Measurements from ENCODE around the gene EIF3I. TPM values are rescaled to one million over a fixed set of nuclear protein-coding genes. Genes with fewer than 3 reads are reported as not detected.
A peak's percentile ranks its signal among the peaks of the same experiment; 100 is the strongest.

EIF3I gene
- total and polyA plus RNA-seq, 2 experiments from 2014 or later, result 228 to 274 TPM

GRCh38 chr1:32172621-32173245 lies 49.5 kb upstream of the EIF3I start (continued):
- TF ChIP-seq, protein P1, sequence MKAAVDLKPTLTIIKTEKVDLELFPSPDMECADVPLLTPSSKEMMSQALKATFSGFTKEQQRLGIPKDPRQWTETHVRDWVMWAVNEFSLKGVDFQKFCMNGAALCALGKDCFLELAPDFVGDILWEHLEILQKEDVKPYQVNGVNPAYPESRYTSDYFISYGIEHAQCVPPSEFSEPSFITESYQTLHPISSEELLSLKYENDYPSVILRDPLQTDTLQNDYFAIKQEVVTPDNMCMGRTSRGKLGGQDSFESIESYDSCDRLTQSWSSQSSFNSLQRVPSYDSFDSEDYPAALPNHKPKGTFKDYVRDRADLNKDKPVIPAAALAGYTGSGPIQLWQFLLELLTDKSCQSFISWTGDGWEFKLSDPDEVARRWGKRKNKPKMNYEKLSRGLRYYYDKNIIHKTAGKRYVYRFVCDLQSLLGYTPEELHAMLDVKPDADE (IDR thresholded peaks at IDR 0.05), result no peak
- TF ChIP-seq ZNF114 (CRISPR knock-in tag; IDR thresholded peaks at IDR 0.05) (no peak), EZH2phosphoT487 (IDR thresholded peaks at IDR 0.05; ENCODE audit: unreplicated experiment) (no peak), NANOG (IDR thresholded peaks at IDR 0.05; ENCODE audit: borderline replicate concordance) (no peak), EZH2 (IDR thresholded peaks at IDR 0.05; ENCODE audit: low read depth, unreplicated experiment) (no peak)
- TF ChIP-seq, protein P2, sequence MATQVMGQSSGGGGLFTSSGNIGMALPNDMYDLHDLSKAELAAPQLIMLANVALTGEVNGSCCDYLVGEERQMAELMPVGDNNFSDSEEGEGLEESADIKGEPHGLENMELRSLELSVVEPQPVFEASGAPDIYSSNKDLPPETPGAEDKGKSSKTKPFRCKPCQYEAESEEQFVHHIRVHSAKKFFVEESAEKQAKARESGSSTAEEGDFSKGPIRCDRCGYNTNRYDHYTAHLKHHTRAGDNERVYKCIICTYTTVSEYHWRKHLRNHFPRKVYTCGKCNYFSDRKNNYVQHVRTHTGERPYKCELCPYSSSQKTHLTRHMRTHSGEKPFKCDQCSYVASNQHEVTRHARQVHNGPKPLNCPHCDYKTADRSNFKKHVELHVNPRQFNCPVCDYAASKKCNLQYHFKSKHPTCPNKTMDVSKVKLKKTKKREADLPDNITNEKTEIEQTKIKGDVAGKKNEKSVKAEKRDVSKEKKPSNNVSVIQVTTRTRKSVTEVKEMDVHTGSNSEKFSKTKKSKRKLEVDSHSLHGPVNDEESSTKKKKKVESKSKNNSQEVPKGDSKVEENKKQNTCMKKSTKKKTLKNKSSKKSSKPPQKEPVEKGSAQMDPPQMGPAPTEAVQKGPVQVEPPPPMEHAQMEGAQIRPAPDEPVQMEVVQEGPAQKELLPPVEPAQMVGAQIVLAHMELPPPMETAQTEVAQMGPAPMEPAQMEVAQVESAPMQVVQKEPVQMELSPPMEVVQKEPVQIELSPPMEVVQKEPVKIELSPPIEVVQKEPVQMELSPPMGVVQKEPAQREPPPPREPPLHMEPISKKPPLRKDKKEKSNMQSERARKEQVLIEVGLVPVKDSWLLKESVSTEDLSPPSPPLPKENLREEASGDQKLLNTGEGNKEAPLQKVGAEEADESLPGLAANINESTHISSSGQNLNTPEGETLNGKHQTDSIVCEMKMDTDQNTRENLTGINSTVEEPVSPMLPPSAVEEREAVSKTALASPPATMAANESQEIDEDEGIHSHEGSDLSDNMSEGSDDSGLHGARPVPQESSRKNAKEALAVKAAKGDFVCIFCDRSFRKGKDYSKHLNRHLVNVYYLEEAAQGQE (IDR thresholded peaks at IDR 0.05; ENCODE audit: unreplicated experiment), result no peak

DNA sequence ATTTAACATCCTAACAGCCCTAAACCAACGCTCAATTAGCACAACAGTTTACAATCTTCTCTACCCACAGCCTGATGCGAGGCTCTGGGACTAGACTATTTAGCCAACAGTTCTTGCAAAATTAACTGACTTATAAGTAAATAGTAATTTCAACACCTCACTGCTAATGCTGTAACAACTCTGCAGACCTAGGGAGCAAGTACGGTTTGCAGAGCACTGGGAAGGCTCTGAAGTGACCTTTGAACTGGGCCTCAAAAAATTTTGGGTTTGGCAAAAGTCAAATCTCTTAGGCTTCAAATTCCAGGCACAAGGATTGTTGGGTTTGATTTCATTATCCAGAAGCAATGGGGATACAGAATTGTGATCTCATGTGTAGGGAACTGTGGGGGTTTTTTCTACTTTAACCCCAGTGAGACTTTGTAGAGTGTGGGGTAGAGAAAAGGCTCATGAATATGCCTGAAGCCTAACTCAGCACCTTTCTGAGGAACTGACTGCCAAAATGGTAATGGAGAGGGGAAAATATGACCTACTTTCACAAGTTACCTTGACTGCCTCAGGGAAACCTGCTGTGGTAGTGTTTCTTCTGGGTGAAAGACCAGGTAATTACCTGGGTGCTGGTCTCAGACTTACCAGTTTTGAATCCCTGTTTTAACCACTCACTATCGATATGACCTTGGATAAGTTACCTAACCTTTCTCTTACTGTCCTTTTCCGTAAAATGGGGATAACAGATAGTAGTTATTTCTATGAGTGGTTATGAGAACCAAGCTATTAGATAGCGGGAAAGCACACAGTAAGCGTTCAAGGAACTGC lies 43.6 kb upstream of the EIF3I start:
- Histone ChIP-seq H4K20me1 (replicated peaks; ENCODE audit: insufficient read depth) (peaks cover 20% of the 10 kb centered on the region), H3K4me2 (peak overlapping the region; percentile 97), H3K27me3 (ENCODE audit: insufficient read depth) (no peaks in the 10 kb centered on the region), H3K4me1 (ENCODE audit: insufficient read depth) (peaks cover 30% of the 10 kb centered on the region), H3K79me2 (replicated peaks; ENCODE audit: insufficient read depth) (peaks cover 31% of the 10 kb centered on the region), H3F3A (replicated peaks; ENCODE audit: low read depth) (peaks cover 34% of the 10 kb centered on the region), H2AFZ (peak overlapping the region; percentile 94), H3K27ac (ENCODE audit: low read depth) (peak overlapping the region; percentile 96), H3K9me2 (ENCODE audit: insufficient read depth) (no peaks in the 10 kb centered on the region), H3K36me3 (ENCODE audit: insufficient read depth) (peaks cover 8% of the 10 kb centered on the region), H3K4me3 (peak overlapping the region; percentile 93)
- peak overlapping the region; percentile 95 for H3K4me3 Mint-ChIP-seq
- H3K36me3 Mint-ChIP-seq (ENCODE audit: low read depth), result peaks cover 33% of the 10 kb centered on the region
- H3K27me3 Mint-ChIP-seq (ENCODE audit: insufficient read depth, low read depth, poor library complexity), result peaks cover 14% of the 10 kb centered on the region
- peak overlapping the region; percentile 89 for H3K27ac Mint-ChIP-seq
- no peak for DNase-seq (ENCODE audit: low spot score)
- no peaks in the 10 kb centered on the region for H3K9me3 Mint-ChIP-seq
- ATAC-seq, result no peak
- H3K4me1 Mint-ChIP-seq, result peaks cover 32% of the 10 kb centered on the region
- TF ChIP-seq, protein P1 (IDR thresholded peaks at IDR 0.05), result no peak
- TF ChIP-seq CREB1 (CRISPR knock-in tag; IDR thresholded peaks at IDR 0.05; ENCODE audit: low read depth) (no peak), EZH2 (IDR thresholded peaks at IDR 0.05; ENCODE audit: low read depth, unreplicated experiment) (no peak), STAT1 (IDR thresholded peaks at IDR 0.05; ENCODE audit: unreplicated experiment) (no peak), JUNB (IDR thresholded peaks at IDR 0.05; ENCODE audit: unreplicated experiment) (no peak), ZNF331 (CRISPR knock-in tag; IDR thresholded peaks at IDR 0.05; ENCODE audit: low read depth) (no peak), ZNF114 (CRISPR knock-in tag; IDR thresholded peaks at IDR 0.05) (no peak), EZH2phosphoT487 (IDR thresholded peaks at IDR 0.05; ENCODE audit: unreplicated experiment) (no peak)
- TF ChIP-seq, protein P2 (IDR thresholded peaks at IDR 0.05; ENCODE audit: unreplicated experiment), result no peak

Measured in GM23338 (cell line).